Omental fat pad (tissue), 4 donors: ENCODE results near the gene PAX8. TPM values are rescaled to one million over a fixed set of nuclear protein-coding genes. Genes with fewer than 3 reads are reported as not detected.

Experiments used
- ATAC-seq: fragments of 150-250 bp; one replicate; pipeline ENCODE4 v1.9.1; 2016; ENCODE audit warnings: mild to moderate bottlenecking, moderate library complexity; ENCODE audit not compliant: low FRiP score
- DNase-seq: peaks from one replicate; pipeline ENCODE4 v3.0.0-alpha.2; 2019; ENCODE audit warnings: low spot score
- total RNA-seq, 4 donors: library from RNA; depleted of rRNA; stranded (reverse); fragments of >200 nt; gene quantifications; one replicate each; pipeline ENCODE4 v1.1.0, GENCODE V29; 2016
- TF ChIP-seq, protein P1 (sequence below), 3 donors: fragments of 450-650 bp; IDR thresholded peaks; one replicate each; pipeline ENCODE4 v1.5.1; 2016 to 2017; ENCODE audit warnings: antibody characterized with exemption in 3 of 3, mild to moderate bottlenecking in 3 of 3, moderate library complexity in 2 of 3

Gene PAX8
- total RNA-seq, 4 donors from 2014 or later, result 2.8 to 9.4 (median 5.8) TPM

DNA sequence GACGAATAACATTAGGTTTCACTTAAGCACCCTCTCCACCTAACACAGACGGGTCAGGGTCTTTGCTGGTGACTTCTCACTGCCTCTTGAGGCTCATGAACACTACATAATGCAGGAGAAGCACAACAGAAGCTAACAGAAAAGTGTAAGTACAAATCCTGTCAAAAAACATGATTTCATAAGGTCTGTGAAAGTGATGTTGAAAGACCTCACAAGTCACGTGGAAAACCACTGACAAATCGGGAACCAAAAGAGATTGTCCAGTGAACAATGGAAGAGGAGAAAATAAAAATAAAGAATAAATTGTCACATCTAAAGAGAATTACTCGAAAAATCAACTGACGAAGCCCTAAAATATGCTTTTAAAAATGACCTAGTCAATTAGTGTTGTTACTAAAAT is 91.0 kb downstream of the PAX8 start:
- TF ChIP-seq, protein P1, sequence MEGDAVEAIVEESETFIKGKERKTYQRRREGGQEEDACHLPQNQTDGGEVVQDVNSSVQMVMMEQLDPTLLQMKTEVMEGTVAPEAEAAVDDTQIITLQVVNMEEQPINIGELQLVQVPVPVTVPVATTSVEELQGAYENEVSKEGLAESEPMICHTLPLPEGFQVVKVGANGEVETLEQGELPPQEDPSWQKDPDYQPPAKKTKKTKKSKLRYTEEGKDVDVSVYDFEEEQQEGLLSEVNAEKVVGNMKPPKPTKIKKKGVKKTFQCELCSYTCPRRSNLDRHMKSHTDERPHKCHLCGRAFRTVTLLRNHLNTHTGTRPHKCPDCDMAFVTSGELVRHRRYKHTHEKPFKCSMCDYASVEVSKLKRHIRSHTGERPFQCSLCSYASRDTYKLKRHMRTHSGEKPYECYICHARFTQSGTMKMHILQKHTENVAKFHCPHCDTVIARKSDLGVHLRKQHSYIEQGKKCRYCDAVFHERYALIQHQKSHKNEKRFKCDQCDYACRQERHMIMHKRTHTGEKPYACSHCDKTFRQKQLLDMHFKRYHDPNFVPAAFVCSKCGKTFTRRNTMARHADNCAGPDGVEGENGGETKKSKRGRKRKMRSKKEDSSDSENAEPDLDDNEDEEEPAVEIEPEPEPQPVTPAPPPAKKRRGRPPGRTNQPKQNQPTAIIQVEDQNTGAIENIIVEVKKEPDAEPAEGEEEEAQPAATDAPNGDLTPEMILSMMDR (IDR thresholded peaks at IDR 0.05), result no peak
- ATAC-seq (no peak), DNase-seq (no peak)

GRCh38 chr2:113186433-113186796 is 92.3 kb downstream of the PAX8 start:
- TF ChIP-seq, protein P1 (IDR thresholded peaks at IDR 0.05), result no peak
- DNase-seq (no peak), ATAC-seq (no peak)

GRCh38 chr2:113185664-113186432 is 92.9 kb downstream of the PAX8 start:
- no peak for DNase-seq
- ATAC-seq, result peak; percentile 60

DNA sequence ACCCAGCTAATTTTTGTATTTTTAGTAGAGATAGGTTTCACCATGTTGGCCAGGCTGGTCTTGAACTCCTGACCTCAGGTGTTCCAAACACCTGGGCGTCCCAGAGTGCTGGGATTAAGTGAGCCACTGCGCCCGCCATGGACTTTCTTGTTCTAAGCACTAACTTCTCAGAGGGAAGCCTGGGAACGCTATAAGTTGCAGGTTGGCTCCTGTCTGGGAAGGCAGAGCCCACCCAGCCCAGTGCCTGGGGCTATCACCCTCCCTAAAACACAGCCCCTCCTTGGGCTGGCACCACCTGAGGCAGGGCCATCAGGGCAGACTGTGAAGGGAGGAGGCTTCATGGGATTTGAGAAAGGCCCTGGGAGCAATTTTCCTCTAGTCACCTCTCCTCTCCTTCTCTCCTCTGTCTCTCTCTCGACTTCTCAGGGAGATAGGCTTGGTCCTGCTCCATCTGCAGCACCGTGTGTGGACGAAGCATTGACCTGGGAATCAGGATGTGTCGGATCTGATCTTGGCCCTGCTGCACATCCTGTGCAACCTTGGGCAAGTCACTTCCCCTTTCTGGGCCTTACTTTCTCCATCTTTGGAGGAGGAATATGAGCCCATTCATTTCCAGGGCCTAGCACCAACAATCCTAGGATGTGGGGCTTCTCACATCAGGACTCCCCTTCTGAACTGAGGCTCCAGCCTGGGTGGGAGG is 94.0 kb downstream of the PAX8 start:
- no peak for ATAC-seq
- TF ChIP-seq, protein P1 (IDR thresholded peaks at IDR 0.05), result no peak
- DNase-seq, result no peak

More at GRCh38 chr2:113185664-113186432, 92.9 kb downstream of the PAX8 start:
- TF ChIP-seq, protein P1 (IDR thresholded peaks at IDR 0.05), result no peak

- DNase-seq (no peak), ATAC-seq (no peak)
- TF ChIP-seq, protein P1 (IDR thresholded peaks at IDR 0.05), result no peak
Observed at GRCh38 chr2:113183703-113184102, 95.0 kb downstream of the PAX8 start.

GRCh38 chr2:113183264-113183663 is 95.5 kb downstream of the PAX8 start:
- TF ChIP-seq, protein P1 (IDR thresholded peaks at IDR 0.05), result no peak
- ATAC-seq, result no peak
- DNase-seq, result no peak
